Activated T-helper 9 cell treated with anti-CD3 and anti-CD28 coated beads, Interleukin-2, amount 50 U/mL, for 16 hours (primary cell): ENCODE results near the gene PLN.

Experiments used
- DNase-seq: peaks from one replicate; pipeline ENCODE4 v3.0.0-alpha.2; 2020; ENCODE audit warnings: low read depth

Gene PLN

GRCh38 chr6:118580585-118581419, 32.7 kb downstream of the PLN start:
- no peak for DNase-seq

- no peak for DNase-seq
Measured at GRCh38 chr6:118581489-118581959, 33.4 kb downstream of the PLN start.

- no peak for DNase-seq
Measured at GRCh38 chr6:118584911-118585310, 36.8 kb downstream of the PLN start.

GRCh38 chr6:118586746-118587485, 38.8 kb downstream of the PLN start:
- no peak for DNase-seq

GRCh38 chr6:118588626-118589025, 40.5 kb downstream of the PLN start:
- DNase-seq: no peak

- no peak for DNase-seq
Measured at GRCh38 chr6:118589186-118589585, 41.1 kb downstream of the PLN start.

- DNase-seq: no peak
Measured at GRCh38 chr6:118589649-118590365, 41.7 kb downstream of the PLN start.

- DNase-seq: no peak
Measured at GRCh38 chr6:118591897-118592296, 43.8 kb downstream of the PLN start.

- DNase-seq: no peak
Measured at GRCh38 chr6:118594877-118595276, 46.8 kb downstream of the PLN start.

- DNase-seq: no peak
Measured at GRCh38 chr6:118596774-118597320, 48.8 kb downstream of the PLN start.

- DNase-seq: no peak
Measured at GRCh38 chr6:118597636-118598035, 49.5 kb downstream of the PLN start.

- DNase-seq: no peak
Measured at GRCh38 chr6:118598324-118598723, 50.2 kb downstream of the PLN start.

GRCh38 chr6:118602300-118602699, 54.2 kb downstream of the PLN start:
- no peak for DNase-seq

GRCh38 chr6:118603372-118603771, 55.3 kb downstream of the PLN start:
- no peak for DNase-seq

GRCh38 chr6:118606268-118606667, 58.2 kb downstream of the PLN start:
- no peak for DNase-seq

- DNase-seq: no peak
Measured at GRCh38 chr6:118606858-118607257, 58.8 kb downstream of the PLN start.
